HepG2 (cell line): ENCODE measurements around the gene MICAL3. TPM values are rescaled to one million over a fixed set of nuclear protein-coding genes. Genes with fewer than 3 reads are reported as not detected.

Experiments
- ARID4A ChIP-seq: sonication (generic); formaldehyde crosslinking; IDR thresholded peaks from 2 replicates; pipeline ENCODE4 v1.5.0; 2020; ENCODE audit warnings: mild to moderate bottlenecking, missing genetic modification reagents, borderline replicate concordance
- BORCS8-MEF2B ChIP-seq: sonication (generic); formaldehyde crosslinking; IDR thresholded peaks from 2 replicates; pipeline ENCODE4 v1.8.0; 2022; ENCODE audit warnings: mild to moderate bottlenecking, missing genetic modification reagents
- ELF1 ChIP-seq: sonication (generic); formaldehyde crosslinking; IDR thresholded peaks from 2 replicates; pipeline ENCODE4 v1.4.0; 2020; ENCODE audit warnings: missing genetic modification reagents
- ELK4 ChIP-seq: sonication (generic); formaldehyde crosslinking; IDR thresholded peaks from 2 replicates; pipeline ENCODE4 v1.9.0; 2021; ENCODE audit warnings: missing genetic modification reagents, borderline replicate concordance
- GRHL1 ChIP-seq: sonication (generic); formaldehyde crosslinking; conservative IDR thresholded peaks from 2 replicates; pipeline ENCODE4 v1.8.0; 2022; ENCODE audit warnings: missing genetic modification reagents
- GTF3A ChIP-seq: sonication (generic); formaldehyde crosslinking; conservative IDR thresholded peaks from 2 replicates; pipeline ENCODE4 v1.4.0; 2020; ENCODE audit warnings: mild to moderate bottlenecking, missing genetic modification reagents
- HNF1B ChIP-seq: sonication (generic); formaldehyde crosslinking; IDR thresholded peaks from 2 replicates; pipeline ENCODE4 v1.5.1; 2020; ENCODE audit warnings: mild to moderate bottlenecking, moderate library complexity, missing genetic modification reagents
- HNRNPL ChIP-seq: fragments of 200-400 bp; formaldehyde crosslinking; IDR thresholded peaks from 2 replicates; pipeline ENCODE4 v1.6.1; 2017; ENCODE audit warnings: mild to moderate bottlenecking, low read depth, low read length
- JUND ChIP-seq: sonication (generic); formaldehyde crosslinking; IDR thresholded peaks from 2 replicates; pipeline ENCODE4 v1.8.0; 2022; ENCODE audit warnings: mild to moderate bottlenecking, missing genetic modification reagents
- TBX2 ChIP-seq: sonication (generic); formaldehyde crosslinking; IDR thresholded peaks from 2 replicates; pipeline ENCODE4 v1.5.0; 2020; ENCODE audit warnings: missing genetic modification reagents, mild to moderate bottlenecking, borderline replicate concordance
- ZNF687 ChIP-seq: sonication (generic); formaldehyde crosslinking; IDR thresholded peaks from 2 replicates; pipeline ENCODE4 v1.5.1; 2020; ENCODE audit warnings: mild to moderate bottlenecking, missing genetic modification reagents, moderate library complexity
- ZNF777 ChIP-seq: sonication (generic); formaldehyde crosslinking; IDR thresholded peaks from 2 replicates; pipeline ENCODE4 v1.4.0; 2020; ENCODE audit warnings: missing genetic modification reagents
- polyA plus RNA-seq, 8 experiments: library from polyadenylated mRNA; depleted of rRNA in 3 of 8; stranded (reverse) in 7 of 8; unstranded in 1 of 8; fragments of >200 nt; fragmentation: Illumina TruSeq in 4 of 8; extraction: Trizol in 4 of 8; gene quantifications; 2 replicates each; pipeline versions ENCODE4 v1.2.1 to v1.2.3, GENCODE V29; 2011 to 2016; ENCODE audit warnings: low read depth in 4 of 8, missing spikeins in 1 of 8, mixed read lengths in 1 of 8; ENCODE audit not compliant: insufficient read depth in 1 of 8
- total RNA-seq, 5 experiments: library from RNA; depleted of rRNA; stranded (reverse); fragments of >200 nt; fragmentation: Illumina TruSeq; extraction: Trizol; gene quantifications; 2 replicates each; pipeline ENCODE4 v1.2.3, GENCODE V29; 2016; ENCODE audit warnings: low read depth in 1 of 5

Gene MICAL3
- total and polyA plus RNA-seq, 2 of the 13 experiments (the other 11 are each of a cell fraction or from before 2014, with no cell fraction given) = 5.3 to 12.5 TPM

GRCh38 chr22:17773606-17774205, 250.7 kb downstream of the MICAL3 start (continued):
- TF ChIP-seq TBX2 (CRISPR knock-in tag) = peak; percentile 31; the same call in 1 of the 2 replicates
- no peak for TF ChIP-seq GRHL1
- no peak for TF ChIP-seq GTF3A (CRISPR knock-in tag)
- 0 out of 2 replicates have a peak, but pooled peaks have one; percentile 15 for TF ChIP-seq ELF1 (CRISPR knock-in tag)
- TF ChIP-seq JUND = no peak
- no peak for TF ChIP-seq ZNF777
- no peak for TF ChIP-seq ELK4 (CRISPR knock-in tag)
- TF ChIP-seq HNRNPL = no peak
- no peak for TF ChIP-seq BORCS8-MEF2B (CRISPR knock-in tag)
- peak; percentile 67 for TF ChIP-seq ZNF687 (CRISPR knock-in tag)
- TF ChIP-seq HNF1B (CRISPR knock-in tag) = peak; percentile 32; the same call in 1 of the 2 replicates
- TF ChIP-seq ARID4A (CRISPR knock-in tag) = peak; percentile 69
